Measurements from ENCODE around the gene CC2D1A. TPM values are rescaled to one million over a fixed set of nuclear protein-coding genes. Genes with fewer than 3 reads are reported as not detected.
"Not testable (repeated sequence)": the region's sequence is repeated elsewhere in the genome, so short reads cannot be mapped to it uniquely, and the experiment has no call there.

CC2D1A gene
- total RNA-seq, 2 donors from 2014 or later: 29.5 to 38.7 TPM

- H3K27me3 ChIP-seq (replicated peaks; ENCODE audit: insufficient read depth): no peaks in the 10 kb centered on the region
- H3K4me1 ChIP-seq (ENCODE audit: control insufficient read depth in 1 of 2, low read depth in 2 of 2): no peaks in the 10 kb centered on the region
- DNase-seq (ENCODE audit: low spot score) (no peak), ATAC-seq (ENCODE audit: insufficient number of reproducible peaks, low FRiP score, low read depth) (no peak)
- H3K9me3 ChIP-seq: no peaks in the 10 kb centered on the region
- H3K36me3 ChIP-seq: peaks cover 55% of the 10 kb centered on the region
- H3K4me3 ChIP-seq: no peak overlapping the region
- no peak overlapping the region for H3K27ac ChIP-seq
- TF ChIP-seq, protein P1, sequence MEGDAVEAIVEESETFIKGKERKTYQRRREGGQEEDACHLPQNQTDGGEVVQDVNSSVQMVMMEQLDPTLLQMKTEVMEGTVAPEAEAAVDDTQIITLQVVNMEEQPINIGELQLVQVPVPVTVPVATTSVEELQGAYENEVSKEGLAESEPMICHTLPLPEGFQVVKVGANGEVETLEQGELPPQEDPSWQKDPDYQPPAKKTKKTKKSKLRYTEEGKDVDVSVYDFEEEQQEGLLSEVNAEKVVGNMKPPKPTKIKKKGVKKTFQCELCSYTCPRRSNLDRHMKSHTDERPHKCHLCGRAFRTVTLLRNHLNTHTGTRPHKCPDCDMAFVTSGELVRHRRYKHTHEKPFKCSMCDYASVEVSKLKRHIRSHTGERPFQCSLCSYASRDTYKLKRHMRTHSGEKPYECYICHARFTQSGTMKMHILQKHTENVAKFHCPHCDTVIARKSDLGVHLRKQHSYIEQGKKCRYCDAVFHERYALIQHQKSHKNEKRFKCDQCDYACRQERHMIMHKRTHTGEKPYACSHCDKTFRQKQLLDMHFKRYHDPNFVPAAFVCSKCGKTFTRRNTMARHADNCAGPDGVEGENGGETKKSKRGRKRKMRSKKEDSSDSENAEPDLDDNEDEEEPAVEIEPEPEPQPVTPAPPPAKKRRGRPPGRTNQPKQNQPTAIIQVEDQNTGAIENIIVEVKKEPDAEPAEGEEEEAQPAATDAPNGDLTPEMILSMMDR (IDR thresholded peaks at IDR 0.05): no peak
These were observed 11.9 kb downstream of the CC2D1A start for GRCh38 chr19:13917888-13918406.

GRCh38 chr19:13918726-13919411 is 12.9 kb downstream of the CC2D1A start:
- Histone ChIP-seq H3K9me3 (no peaks in the 10 kb centered on the region), H3K27ac (no peak overlapping the region), H3K27me3 (replicated peaks; ENCODE audit: insufficient read depth) (no peaks in the 10 kb centered on the region), H3K4me1 (ENCODE audit: control insufficient read depth in 1 of 2, low read depth in 2 of 2) (no peaks in the 10 kb centered on the region), H3K4me3 (no peak overlapping the region), H3K36me3 (peaks cover 54% of the 10 kb centered on the region)
- no peak for ATAC-seq (ENCODE audit: insufficient number of reproducible peaks, low FRiP score, low read depth)
- TF ChIP-seq, protein P1 (IDR thresholded peaks at IDR 0.05): no peak
- DNase-seq (ENCODE audit: low spot score): no peak

GRCh38 chr19:13920524-13920923 is 14.5 kb downstream of the CC2D1A start:
- H3K4me3 ChIP-seq: no peak overlapping the region
- H3K36me3 ChIP-seq: peaks cover 56% of the 10 kb centered on the region
- no peaks in the 10 kb centered on the region for H3K27me3 ChIP-seq (replicated peaks; ENCODE audit: insufficient read depth)
- ATAC-seq (ENCODE audit: insufficient number of reproducible peaks, low FRiP score, low read depth) (no peak), DNase-seq (ENCODE audit: low spot score) (no peak)
- no peaks in the 10 kb centered on the region for H3K4me1 ChIP-seq (ENCODE audit: control insufficient read depth in 1 of 2, low read depth in 2 of 2)
- no peak overlapping the region for H3K27ac ChIP-seq
- no peaks in the 10 kb centered on the region for H3K9me3 ChIP-seq
- TF ChIP-seq, protein P1 (IDR thresholded peaks at IDR 0.05): no peak

- ATAC-seq (ENCODE audit: insufficient number of reproducible peaks, low FRiP score, low read depth) (no peak), DNase-seq (ENCODE audit: low spot score) (no peak)
- TF ChIP-seq, protein P1 (IDR thresholded peaks at IDR 0.05): no peak
- H3K36me3 ChIP-seq: peaks cover 50% of the 10 kb centered on the region
- H3K4me1 ChIP-seq (ENCODE audit: control insufficient read depth in 1 of 2, low read depth in 2 of 2): no peaks in the 10 kb centered on the region
- H3K9me3 ChIP-seq: no peaks in the 10 kb centered on the region
- H3K4me3 ChIP-seq: no peak overlapping the region
- no peaks in the 10 kb centered on the region for H3K27me3 ChIP-seq (replicated peaks; ENCODE audit: insufficient read depth)
- H3K27ac ChIP-seq: no peak overlapping the region
These were observed 15.1 kb downstream of the CC2D1A start for GRCh38 chr19:13920940-13921747.

GRCh38 chr19:13922118-13922517 is 16.1 kb downstream of the CC2D1A start:
- not testable (repeated sequence) for ATAC-seq (ENCODE audit: insufficient number of reproducible peaks, low FRiP score, low read depth); DNase-seq (ENCODE audit: low spot score); H3K27me3 ChIP-seq (replicated peaks; ENCODE audit: insufficient read depth); H3K9me3 ChIP-seq; H3K4me3 ChIP-seq; H3K27ac ChIP-seq; H3K4me1 ChIP-seq (ENCODE audit: control insufficient read depth in 1 of 2, low read depth in 2 of 2)
- H3K36me3 ChIP-seq: peaks cover 50% of the 10 kb centered on the region

Data from thoracic aorta (tissue), 2 donors.